ENCODE measurements around the gene MYMX. TPM values are rescaled to one million over a fixed set of nuclear protein-coding genes. Genes with fewer than 3 reads are reported as not detected.
"Not testable (repeated sequence)": the region's sequence is repeated elsewhere in the genome, so short reads cannot be mapped to it uniquely, and the experiment has no call there.

Gene MYMX
- total RNA-seq, 1 experiment from 2014 or later: not detected

- Mint-ChIP-seq H3K36me3 (ENCODE audit: insufficient read depth, unreplicated experiment) (no peaks in the 10 kb centered on the region), H3K27me3 (ENCODE audit: insufficient read depth, unreplicated experiment) (no peaks in the 10 kb centered on the region), H3K4me3 (ENCODE audit: unreplicated experiment) (no peak overlapping the region), H3K4me1 (ENCODE audit: low read depth, unreplicated experiment) (no peaks in the 10 kb centered on the region), H3K27ac (ENCODE audit: unreplicated experiment) (no peak overlapping the region), H3K9me3 (ENCODE audit: unreplicated experiment) (no peaks in the 10 kb centered on the region)
- H3K4me3 ChIP-seq (ENCODE audit: low read depth, low read length): no peak overlapping the region
- intact Hi-C loops (cut with micrococcal nuclease; ENCODE audit: unreplicated experiment): no loop called here
- no peaks in the 10 kb centered on the region for H3K4me1 ChIP-seq
- BruUV-seq (replicated peaks): no TSS peak
- POLR2A ChIA-PET: no interaction called here
- TF ChIP-seq, protein P1, sequence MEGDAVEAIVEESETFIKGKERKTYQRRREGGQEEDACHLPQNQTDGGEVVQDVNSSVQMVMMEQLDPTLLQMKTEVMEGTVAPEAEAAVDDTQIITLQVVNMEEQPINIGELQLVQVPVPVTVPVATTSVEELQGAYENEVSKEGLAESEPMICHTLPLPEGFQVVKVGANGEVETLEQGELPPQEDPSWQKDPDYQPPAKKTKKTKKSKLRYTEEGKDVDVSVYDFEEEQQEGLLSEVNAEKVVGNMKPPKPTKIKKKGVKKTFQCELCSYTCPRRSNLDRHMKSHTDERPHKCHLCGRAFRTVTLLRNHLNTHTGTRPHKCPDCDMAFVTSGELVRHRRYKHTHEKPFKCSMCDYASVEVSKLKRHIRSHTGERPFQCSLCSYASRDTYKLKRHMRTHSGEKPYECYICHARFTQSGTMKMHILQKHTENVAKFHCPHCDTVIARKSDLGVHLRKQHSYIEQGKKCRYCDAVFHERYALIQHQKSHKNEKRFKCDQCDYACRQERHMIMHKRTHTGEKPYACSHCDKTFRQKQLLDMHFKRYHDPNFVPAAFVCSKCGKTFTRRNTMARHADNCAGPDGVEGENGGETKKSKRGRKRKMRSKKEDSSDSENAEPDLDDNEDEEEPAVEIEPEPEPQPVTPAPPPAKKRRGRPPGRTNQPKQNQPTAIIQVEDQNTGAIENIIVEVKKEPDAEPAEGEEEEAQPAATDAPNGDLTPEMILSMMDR (IDR thresholded peaks at IDR 0.05; ENCODE audit: insufficient read depth in 1 of 2, low read depth in 1 of 2, low read length in 1 of 2, severe bottlenecking in 1 of 2, unreplicated experiment in 1 of 2): no peak
- CTCF ChIA-PET: no interaction called here
- no peaks in the 10 kb centered on the region for H3K36me3 ChIP-seq (ENCODE audit: control insufficient read depth, insufficient read depth, low read length)
- no peak for DNase-seq
- H3K27me3 ChIP-seq (replicated peaks; ENCODE audit: control insufficient read depth, insufficient read depth, low read length): no peaks in the 10 kb centered on the region
- no peaks in the 10 kb centered on the region for H3K9me3 ChIP-seq
Measured at GRCh38 chr6:44194326-44194725, 22.4 kb upstream of the MYMX start.

GRCh38 chr6:44196351-44196750 lies 20.4 kb upstream of the MYMX start:
- H3K27ac Mint-ChIP-seq (ENCODE audit: unreplicated experiment); H3K36me3 ChIP-seq (ENCODE audit: control insufficient read depth, insufficient read depth, low read length); DNase-seq; H3K4me3 ChIP-seq (ENCODE audit: low read depth, low read length); H3K4me1 ChIP-seq; H3K27me3 ChIP-seq (replicated peaks; ENCODE audit: control insufficient read depth, insufficient read depth, low read length); CTCF ChIA-PET; H3K4me1 Mint-ChIP-seq (ENCODE audit: low read depth, unreplicated experiment); BruUV-seq (replicated peaks); H3K4me3 Mint-ChIP-seq (ENCODE audit: unreplicated experiment); intact Hi-C loops (cut with micrococcal nuclease; ENCODE audit: unreplicated experiment); POLR2A ChIA-PET; H3K9me3 Mint-ChIP-seq (ENCODE audit: unreplicated experiment); H3K27me3 Mint-ChIP-seq (ENCODE audit: insufficient read depth, unreplicated experiment); H3K9me3 ChIP-seq; H3K36me3 Mint-ChIP-seq (ENCODE audit: insufficient read depth, unreplicated experiment): not testable (repeated sequence)

- CTCF ChIA-PET: no interaction called here
- H3K4me1 ChIP-seq: peaks cover 16% of the 10 kb centered on the region
- H3K9me3 ChIP-seq: no peaks in the 10 kb centered on the region
- TF ChIP-seq, protein P1 (IDR thresholded peaks at IDR 0.05; ENCODE audit: insufficient read depth in 1 of 2, low read depth in 1 of 2, low read length in 1 of 2, severe bottlenecking in 1 of 2, unreplicated experiment in 1 of 2): no peak
- H3K4me3 ChIP-seq (ENCODE audit: low read depth, low read length): no peak overlapping the region
- H3K36me3 Mint-ChIP-seq (ENCODE audit: insufficient read depth, unreplicated experiment): no peaks in the 10 kb centered on the region
- BruUV-seq (replicated peaks): no TSS peak
- POLR2A ChIA-PET: no interaction called here
- H3K9me3 Mint-ChIP-seq (ENCODE audit: unreplicated experiment): no peaks in the 10 kb centered on the region
- DNase-seq: no peak
- intact Hi-C loops (cut with micrococcal nuclease; ENCODE audit: unreplicated experiment): no loop called here
- no peak overlapping the region for H3K27ac Mint-ChIP-seq (ENCODE audit: unreplicated experiment)
- H3K4me1 Mint-ChIP-seq (ENCODE audit: low read depth, unreplicated experiment): peaks cover 14% of the 10 kb centered on the region
- H3K27me3 ChIP-seq (replicated peaks; ENCODE audit: control insufficient read depth, insufficient read depth, low read length): no peaks in the 10 kb centered on the region
- no peak overlapping the region for H3K4me3 Mint-ChIP-seq (ENCODE audit: unreplicated experiment)
- no peaks in the 10 kb centered on the region for H3K27me3 Mint-ChIP-seq (ENCODE audit: insufficient read depth, unreplicated experiment)
- H3K36me3 ChIP-seq (ENCODE audit: control insufficient read depth, insufficient read depth, low read length): no peaks in the 10 kb centered on the region
Measured at GRCh38 chr6:44198684-44199083, 18.0 kb upstream of the MYMX start.

- Histone ChIP-seq H3K36me3 (ENCODE audit: control insufficient read depth, insufficient read depth, low read length) (no peaks in the 10 kb centered on the region), H3K4me1 (peaks cover 28% of the 10 kb centered on the region), H3K4me3 (ENCODE audit: low read depth, low read length) (no peak overlapping the region), H3K27me3 (replicated peaks; ENCODE audit: control insufficient read depth, insufficient read depth, low read length) (no peaks in the 10 kb centered on the region), H3K9me3 (no peaks in the 10 kb centered on the region)
- TF ChIP-seq, protein P1 (IDR thresholded peaks at IDR 0.05; ENCODE audit: insufficient read depth in 1 of 2, low read depth in 1 of 2, low read length in 1 of 2, severe bottlenecking in 1 of 2, unreplicated experiment in 1 of 2): no peak
- no peaks in the 10 kb centered on the region for H3K27me3 Mint-ChIP-seq (ENCODE audit: insufficient read depth, unreplicated experiment)
- H3K9me3 Mint-ChIP-seq (ENCODE audit: unreplicated experiment): no peaks in the 10 kb centered on the region
- H3K4me3 Mint-ChIP-seq (ENCODE audit: unreplicated experiment): no peak overlapping the region
- intact Hi-C loops (cut with micrococcal nuclease; ENCODE audit: unreplicated experiment): no loop called here
- ChIA-PET POLR2A (no interaction called here), CTCF (no interaction called here)
- H3K27ac Mint-ChIP-seq (ENCODE audit: unreplicated experiment): no peak overlapping the region
- no peak for DNase-seq
- no TSS peak for BruUV-seq (replicated peaks)
- peaks cover 25% of the 10 kb centered on the region for H3K4me1 Mint-ChIP-seq (ENCODE audit: low read depth, unreplicated experiment)
- no peaks in the 10 kb centered on the region for H3K36me3 Mint-ChIP-seq (ENCODE audit: insufficient read depth, unreplicated experiment)
Measured at GRCh38 chr6:44199883-44200282, 16.8 kb upstream of the MYMX start.
